ENCODE measurements around the gene STEAP3. TPM values are rescaled to one million over a fixed set of nuclear protein-coding genes. Genes with fewer than 3 reads are reported as not detected.
A peak's percentile ranks its signal among the peaks of the same experiment; 100 is the strongest.

STEAP3 gene
- total RNA-seq, 1 experiment from 2014 or later, result 15.4 TPM

DNA sequence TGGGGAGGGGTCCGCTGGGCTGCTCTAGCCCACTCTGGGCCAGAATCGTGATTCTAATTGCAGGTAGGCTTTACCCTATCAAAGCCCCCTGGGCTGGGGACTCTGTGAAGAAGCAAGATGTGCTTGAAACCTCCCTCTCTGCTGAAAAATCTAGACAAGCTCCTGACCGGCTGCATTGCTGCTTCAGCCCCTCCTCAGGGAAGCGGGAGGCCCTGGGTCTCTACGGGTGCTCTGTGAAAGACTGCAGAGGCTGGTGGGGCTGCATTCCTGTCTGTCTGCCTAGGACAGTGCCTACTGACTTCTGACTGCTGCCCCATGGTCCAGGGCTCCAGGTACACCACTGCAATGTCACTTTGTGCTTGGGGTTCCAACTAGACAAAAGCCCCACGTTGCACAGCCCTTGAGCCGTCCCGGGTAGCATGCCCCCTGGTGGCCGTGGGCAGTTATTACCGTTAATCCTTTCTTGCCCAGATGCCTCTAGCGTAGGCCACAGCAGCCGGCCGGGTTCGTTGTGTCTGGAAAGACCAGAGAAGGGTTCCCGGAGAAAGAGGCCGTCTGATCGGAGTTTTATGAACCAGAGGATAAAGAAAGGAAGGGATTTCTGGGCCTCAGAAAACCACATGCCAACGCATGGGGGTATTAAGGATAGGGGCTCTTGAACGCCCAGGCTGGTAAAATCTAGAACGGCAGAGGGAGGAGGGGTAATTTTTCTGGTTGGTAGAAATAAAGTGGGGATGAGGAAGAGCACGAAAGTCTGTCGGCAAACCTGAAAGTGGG is 49.2 kb upstream of the STEAP3 start:
- H4K8ac ChIP-seq (replicated peaks; ENCODE audit: insufficient read length, low read depth, low read length), result no peak overlapping the region
- H3K27me3 Mint-ChIP-seq (ENCODE audit: low read depth), result peaks cover 5% of the 10 kb centered on the region
- H3K23me2 ChIP-seq (ENCODE audit: insufficient read length, low read depth, low read length, poor library complexity, severe bottlenecking), result no peaks in the 10 kb centered on the region
- H3K23ac ChIP-seq (ENCODE audit: insufficient read length, low read depth, low read length), result no peak overlapping the region
- H3K79me2 ChIP-seq (ENCODE audit: insufficient read depth, low read length), result no peaks in the 10 kb centered on the region
- H3K4me1 Mint-ChIP-seq, result peaks cover 3 to 10% of the 10 kb centered on the region in 2 experiments; a peak in 2 of 4 replicates
- H3T11ph ChIP-seq (ENCODE audit: low read length), result no peak overlapping the region
- H4K91ac ChIP-seq (ENCODE audit: insufficient read length, low read depth, low read length), result no peak overlapping the region
- H2BK15ac ChIP-seq (ENCODE audit: low read depth, low read length), result no peak overlapping the region
- H3K27ac Mint-ChIP-seq, result peak overlapping the region in 1 of 3 experiments; percentile 11; a peak in 2 of 7 replicates
- no peak overlapping the region for H3K4me2 ChIP-seq (ENCODE audit: insufficient read depth, insufficient read length, low read length)
- no peak overlapping the region for H2AK5ac ChIP-seq (ENCODE audit: insufficient read length, low read length)
- H3K18ac ChIP-seq (ENCODE audit: insufficient read length, low read depth, low read length), result no peak overlapping the region
- peaks cover 0 to 7% (median 7%) of the 10 kb centered on the region in 3 experiments; a peak in 3 of 7 replicates for H3K36me3 Mint-ChIP-seq (ENCODE audit: insufficient read depth in 1 of 3, low read depth in 3 of 3)
- H3K9me3 Mint-ChIP-seq, result peaks cover 5 to 6% of the 10 kb centered on the region in 2 experiments; a peak in 4 of 5 replicates
- H3K4me1 ChIP-seq (ENCODE audit: insufficient read depth, low read length), result no peaks in the 10 kb centered on the region
- WGBS (ENCODE audit: extremely low coverage, insufficient read length, low lambda C conversion rate), result no CpG with 5 or more reads among the region's 22 CpGs
- no peak overlapping the region for H3K14ac ChIP-seq (ENCODE audit: insufficient read depth, low read length)
- no peaks in the 10 kb centered on the region for H3K9me3 ChIP-seq (ENCODE audit: control insufficient read depth, low read depth, low read length)
- no peak overlapping the region for H3K9ac ChIP-seq (ENCODE audit: extremely low read depth, insufficient read length, low read length)
- TF ChIP-seq, protein P1, sequence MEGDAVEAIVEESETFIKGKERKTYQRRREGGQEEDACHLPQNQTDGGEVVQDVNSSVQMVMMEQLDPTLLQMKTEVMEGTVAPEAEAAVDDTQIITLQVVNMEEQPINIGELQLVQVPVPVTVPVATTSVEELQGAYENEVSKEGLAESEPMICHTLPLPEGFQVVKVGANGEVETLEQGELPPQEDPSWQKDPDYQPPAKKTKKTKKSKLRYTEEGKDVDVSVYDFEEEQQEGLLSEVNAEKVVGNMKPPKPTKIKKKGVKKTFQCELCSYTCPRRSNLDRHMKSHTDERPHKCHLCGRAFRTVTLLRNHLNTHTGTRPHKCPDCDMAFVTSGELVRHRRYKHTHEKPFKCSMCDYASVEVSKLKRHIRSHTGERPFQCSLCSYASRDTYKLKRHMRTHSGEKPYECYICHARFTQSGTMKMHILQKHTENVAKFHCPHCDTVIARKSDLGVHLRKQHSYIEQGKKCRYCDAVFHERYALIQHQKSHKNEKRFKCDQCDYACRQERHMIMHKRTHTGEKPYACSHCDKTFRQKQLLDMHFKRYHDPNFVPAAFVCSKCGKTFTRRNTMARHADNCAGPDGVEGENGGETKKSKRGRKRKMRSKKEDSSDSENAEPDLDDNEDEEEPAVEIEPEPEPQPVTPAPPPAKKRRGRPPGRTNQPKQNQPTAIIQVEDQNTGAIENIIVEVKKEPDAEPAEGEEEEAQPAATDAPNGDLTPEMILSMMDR (conservative IDR thresholded peaks at IDR 0.05), result peak; percentile 88
- no peaks in the 10 kb centered on the region for H4K20me1 ChIP-seq (ENCODE audit: control insufficient read depth, insufficient read depth, insufficient read length)
- H2BK12ac ChIP-seq (ENCODE audit: insufficient read length, low read depth, low read length), result no peak overlapping the region
- no peaks in the 10 kb centered on the region for H3K79me1 ChIP-seq (ENCODE audit: insufficient read depth, low read depth, low read length, poor library complexity, severe bottlenecking)
- H2BK20ac ChIP-seq (ENCODE audit: low read depth, low read length, poor library complexity, severe bottlenecking), result no peak overlapping the region
- no peak overlapping the region for H3K4ac ChIP-seq (ENCODE audit: low read depth, low read length)
- no peaks in the 10 kb centered on the region; the same call in 1 of the 2 replicates for H3K27me3 ChIP-seq (ENCODE audit: insufficient read depth, low read length)
- no peak overlapping the region for H4K5ac ChIP-seq (ENCODE audit: insufficient read length, low read depth, low read length)
- no peak overlapping the region for H2AFZ ChIP-seq (ENCODE audit: low read length)
- H2BK5ac ChIP-seq (ENCODE audit: insufficient read length, low read length), result no peak overlapping the region
- no peak overlapping the region for H3K4me3 Mint-ChIP-seq
- H3K27ac ChIP-seq (ENCODE audit: insufficient read length, low read depth, low read length), result no peak overlapping the region
- peak; percentile 85 for DNase-seq
- H2BK120ac ChIP-seq (ENCODE audit: low read depth, low read length, poor library complexity, severe bottlenecking), result no peak overlapping the region
- H3K56ac ChIP-seq (ENCODE audit: insufficient read length, low read depth, low read length), result no peak overlapping the region
